Smooth muscle cell (in vitro differentiated cells): Measurements from ENCODE around the gene HCFC2. TPM values are rescaled to one million over a fixed set of nuclear protein-coding genes. Genes with fewer than 3 reads are reported as not detected.

Experiments
- DNase-seq: peaks from one replicate; lab custom pipeline; 2025; ENCODE audit not compliant: unreplicated experiment; lab: John Stamatoyannopoulos, UW
- H2AFZ ChIP-seq: fragments of 200-600 bp; sonication (generic); 2 replicates; pipeline ENCODE4 v1.6.0; 2016; ENCODE audit warnings: antibody characterized with exemption, low read depth, mild to moderate bottlenecking
- H3F3A ChIP-seq: fragments of 200-600 bp; sonication (generic); 2 replicates; pipeline ENCODE4 v1.6.0; 2017; ENCODE audit warnings: antibody characterized with exemption, low read depth
- H3K27ac ChIP-seq: fragments of 200-600 bp; sonication (generic); 2 replicates; pipeline ENCODE4 v1.5.1; 2016; ENCODE audit warnings: low read depth, mild to moderate bottlenecking
- H3K27me3 ChIP-seq: fragments of 200-600 bp; sonication (generic); 2 replicates; pipeline ENCODE4 v1.6.1; 2016; ENCODE audit warnings: low read depth, mild to moderate bottlenecking
- H3K36me3 ChIP-seq: fragments of 200-600 bp; sonication (generic); 2 replicates; pipeline ENCODE4 v1.5.1; 2016; ENCODE audit warnings: low read depth
- H3K4me1 ChIP-seq: fragments of 200-600 bp; sonication (generic); 2 replicates; pipeline ENCODE4 v1.5.1; 2016; ENCODE audit warnings: low read depth
- H3K4me2 ChIP-seq: fragments of 200-600 bp; sonication (generic); 2 replicates; pipeline ENCODE4 v1.6.0; 2016; ENCODE audit warnings: mild to moderate bottlenecking
- H3K4me3 ChIP-seq: fragments of 200-600 bp; sonication (generic); 2 replicates; pipeline ENCODE4 v1.5.1; 2016; ENCODE audit warnings: mild to moderate bottlenecking
- H3K79me2 ChIP-seq: fragments of 200-600 bp; sonication (generic); 2 replicates; pipeline ENCODE4 v1.6.0; 2016; ENCODE audit warnings: low read depth, mild to moderate bottlenecking
- H3K9ac ChIP-seq: fragments of 200-600 bp; sonication (generic); 2 replicates; pipeline ENCODE4 v1.6.0; 2016; ENCODE audit warnings: low read depth
- H3K9me3 ChIP-seq: fragments of 200-600 bp; sonication (generic); replicated peaks from 2 replicates; pipeline ENCODE4 v1.5.1; 2016; ENCODE audit warnings: low read depth
- H4K20me1 ChIP-seq: fragments of 200-600 bp; sonication (generic); 2 replicates; pipeline ENCODE4 v1.6.0; 2016; ENCODE audit warnings: low read depth
- WGBS: methylation state at CpG from one replicate; pipeline ENCODE4 v1.1.7; 2016; ENCODE audit warnings: low lambda C conversion rate; 5-methylcytosine and 5-hydroxymethylcytosine counted together
- polyA plus RNA-seq: library from polyadenylated mRNA; unstranded; fragments of >200 nt; fragmentation: Nextera tagmentation; extraction: Ambion mirVana; gene quantifications from 2 replicates; pipeline ENCODE4 v1.2.1, GENCODE V29; 2016
- total RNA-seq: library from RNA; depleted of rRNA; stranded (reverse); fragments of >200 nt; gene quantifications from 2 replicates; pipeline ENCODE4 v1.2.3, GENCODE V29; 2014
- TF ChIP-seq, protein P1 (sequence below): fragments of 200-600 bp; sonication (generic); IDR thresholded peaks from 2 replicates; pipeline ENCODE4 v1.5.1; 2017; ENCODE audit warnings: borderline replicate concordance, mild to moderate bottlenecking, antibody characterized with exemption; ENCODE audit not compliant: insufficient read depth, poor library complexity, severe bottlenecking

Gene HCFC2
- total and polyA plus RNA-seq, 2 experiments from 2014 or later = 9.1 to 17.8 TPM

DNA sequence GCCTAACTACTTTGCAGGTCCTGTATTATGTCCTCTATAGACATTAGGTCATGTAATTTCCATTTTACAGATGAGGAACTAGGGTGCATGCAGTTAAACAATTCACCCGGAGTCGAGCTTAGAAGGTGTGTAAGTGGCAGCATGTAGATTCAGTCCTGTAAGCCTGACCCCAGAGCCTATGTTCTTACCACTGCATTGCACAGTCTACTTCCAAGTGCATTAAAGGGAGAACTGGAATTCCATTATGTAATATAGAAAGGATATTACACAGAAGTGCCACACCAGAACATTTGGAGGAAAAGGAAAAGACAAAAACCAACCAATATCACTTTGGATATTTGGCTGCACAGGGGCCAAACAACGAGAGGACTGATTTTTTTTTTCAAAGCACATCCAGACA, 15.5 kb upstream of the HCFC2 start:
- DNase-seq = no peak
- H3K27me3 ChIP-seq = no peaks in the 10 kb centered on the region
- H3K27ac ChIP-seq = peak overlapping the region; percentile 64
- H4K20me1 ChIP-seq = no peaks in the 10 kb centered on the region
- TF ChIP-seq, protein P1, sequence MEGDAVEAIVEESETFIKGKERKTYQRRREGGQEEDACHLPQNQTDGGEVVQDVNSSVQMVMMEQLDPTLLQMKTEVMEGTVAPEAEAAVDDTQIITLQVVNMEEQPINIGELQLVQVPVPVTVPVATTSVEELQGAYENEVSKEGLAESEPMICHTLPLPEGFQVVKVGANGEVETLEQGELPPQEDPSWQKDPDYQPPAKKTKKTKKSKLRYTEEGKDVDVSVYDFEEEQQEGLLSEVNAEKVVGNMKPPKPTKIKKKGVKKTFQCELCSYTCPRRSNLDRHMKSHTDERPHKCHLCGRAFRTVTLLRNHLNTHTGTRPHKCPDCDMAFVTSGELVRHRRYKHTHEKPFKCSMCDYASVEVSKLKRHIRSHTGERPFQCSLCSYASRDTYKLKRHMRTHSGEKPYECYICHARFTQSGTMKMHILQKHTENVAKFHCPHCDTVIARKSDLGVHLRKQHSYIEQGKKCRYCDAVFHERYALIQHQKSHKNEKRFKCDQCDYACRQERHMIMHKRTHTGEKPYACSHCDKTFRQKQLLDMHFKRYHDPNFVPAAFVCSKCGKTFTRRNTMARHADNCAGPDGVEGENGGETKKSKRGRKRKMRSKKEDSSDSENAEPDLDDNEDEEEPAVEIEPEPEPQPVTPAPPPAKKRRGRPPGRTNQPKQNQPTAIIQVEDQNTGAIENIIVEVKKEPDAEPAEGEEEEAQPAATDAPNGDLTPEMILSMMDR = no peak
- H3K36me3 ChIP-seq = no peaks in the 10 kb centered on the region
- H2AFZ ChIP-seq = peak overlapping the region; percentile 93
- 78% methylated on average over 3 of the region's 3 CpGs for WGBS
- no peaks in the 10 kb centered on the region for H3K9me3 ChIP-seq
- H3K79me2 ChIP-seq = no peaks in the 10 kb centered on the region
- H3K9ac ChIP-seq = peak overlapping the region; percentile 52
- H3K4me2 ChIP-seq = peak overlapping the region; percentile 90
- peaks cover 4% of the 10 kb centered on the region for H3K4me1 ChIP-seq
- peak overlapping the region; percentile 63 for H3K4me3 ChIP-seq
- H3F3A ChIP-seq = peaks cover 5% of the 10 kb centered on the region

DNA sequence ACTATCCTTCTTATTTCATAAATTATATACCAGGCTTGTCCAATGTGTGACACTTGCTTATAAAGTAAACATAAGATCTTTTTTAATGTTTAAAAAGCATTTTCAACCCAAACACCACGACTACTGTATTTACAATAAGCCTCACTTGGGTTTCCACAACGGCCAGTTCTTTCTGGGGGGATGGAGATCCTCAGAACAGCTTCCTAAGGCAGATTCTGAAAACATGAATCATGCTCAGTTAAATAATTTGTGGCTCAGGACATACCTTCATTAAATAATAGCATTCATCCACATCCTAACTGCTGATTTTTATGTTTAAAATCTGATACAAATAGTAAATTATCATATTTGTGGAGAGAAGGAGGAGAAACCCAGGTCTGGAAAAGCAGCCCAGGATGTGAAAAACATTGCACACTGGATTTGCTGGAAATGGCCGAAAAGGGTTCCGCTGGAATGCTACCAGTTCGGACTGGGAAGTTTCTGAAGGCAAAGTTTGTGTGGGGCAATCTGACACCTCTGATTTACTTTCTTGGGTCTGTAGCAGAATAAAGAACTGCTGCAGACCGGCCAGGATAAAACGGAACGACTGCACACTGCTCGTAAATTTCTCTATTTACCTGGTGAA, 14.9 kb upstream of the HCFC2 start:
- Histone ChIP-seq H3K9ac (peak overlapping the region; percentile 52), H3K4me3 (peak overlapping the region; percentile 63), H3K4me2 (peak overlapping the region; percentile 90), H2AFZ (peak overlapping the region; percentile 93), H4K20me1 (no peaks in the 10 kb centered on the region), H3F3A (peaks cover 5% of the 10 kb centered on the region), H3K79me2 (no peaks in the 10 kb centered on the region), H3K36me3 (no peaks in the 10 kb centered on the region), H3K27me3 (no peaks in the 10 kb centered on the region), H3K9me3 (no peaks in the 10 kb centered on the region), H3K4me1 (peaks cover 4% of the 10 kb centered on the region), H3K27ac (peak overlapping the region; percentile 64)
- 10% methylated on average over 9 of the region's 9 CpGs for WGBS
- DNase-seq = no peak
- TF ChIP-seq, protein P1 = no peak

DNA sequence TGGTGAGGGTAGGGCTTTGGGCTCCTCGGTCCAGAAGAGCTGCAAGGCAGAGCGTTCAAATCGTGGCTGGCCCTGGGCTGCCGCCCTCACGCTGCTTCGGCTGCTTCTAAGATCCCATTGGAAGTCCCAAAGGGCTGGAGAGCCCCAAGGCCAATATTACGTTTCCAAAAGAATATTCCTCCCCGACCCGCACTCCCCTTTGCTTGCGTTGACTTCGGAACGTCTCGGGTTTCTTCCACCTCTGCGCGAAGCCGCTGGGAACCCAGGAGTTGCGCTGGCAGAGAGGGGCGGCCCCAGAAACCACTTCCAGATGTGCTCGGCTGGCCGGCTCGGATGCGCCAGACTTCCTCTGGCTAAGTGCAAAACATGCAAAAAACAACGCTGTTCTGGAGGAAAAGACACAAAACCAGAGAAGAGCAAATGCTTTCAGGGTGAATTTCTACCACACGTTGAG, 14.4 kb upstream of the HCFC2 start, which contains the start of gene GLT8D2:
Gene GLT8D2, minus strand, starts transcription at position 285 of the 454 bp plus-strand sequence. CDS start 30,539 bp downstream, outside the sequence.
- TF ChIP-seq, protein P1 = no peak
- Histone ChIP-seq H4K20me1 (no peaks in the 10 kb centered on the region), H3K27ac (peak within 1 kb of the TSS; percentile 64), H3K9me3 (no peaks in the 10 kb centered on the region), H3K36me3 (no peaks in the 10 kb centered on the region), H3K79me2 (no peaks in the 10 kb centered on the region), H3K4me2 (peak within 1 kb of the TSS; percentile 90), H3K4me1 (peaks cover 4% of the 10 kb centered on the region), H3K4me3 (peak within 1 kb of the TSS; percentile 63), H3K27me3 (peaks cover 2% of the 10 kb centered on the region), H3F3A (peaks cover 5% of the 10 kb centered on the region), H2AFZ (peak within 1 kb of the TSS; percentile 93), H3K9ac (peak within 1 kb of the TSS; percentile 52)
- WGBS = 2% methylated on average over 24 of the region's 24 CpGs
- DNase-seq = peak; percentile 36
